Mesendoderm (in vitro differentiated cells): ENCODE measurements around the gene SLC13A3. TPM values are rescaled to one million over a fixed set of nuclear protein-coding genes. Genes with fewer than 3 reads are reported as not detected.

ENCODE experiments used
- DNase-seq: peaks from one replicate; pipeline ENCODE4 v3.0.0; 2013
- H2AK5ac ChIP-seq: 2 replicates; pipeline ENCODE4 v1.6.1; 2013; ENCODE audit warnings: low read length, inconsistent platforms
- H2BK120ac ChIP-seq: 2 replicates; pipeline ENCODE4 v1.6.1; 2013; ENCODE audit warnings: low read depth, mild to moderate bottlenecking, low read length, moderate library complexity, mixed read lengths
- H2BK15ac ChIP-seq: replicated peaks from 2 replicates; pipeline ENCODE4 v1.6.1; 2013; ENCODE audit warnings: low read depth, mild to moderate bottlenecking, moderate library complexity
- H2BK5ac ChIP-seq: 2 replicates; pipeline ENCODE4 v1.6.1; 2013; ENCODE audit warnings: low read length, inconsistent platforms
- H3K18ac ChIP-seq: 2 replicates; pipeline ENCODE4 v1.6.1; 2013; ENCODE audit warnings: mild to moderate bottlenecking, low read length, mixed read lengths
- H3K23ac ChIP-seq: one replicate; pipeline ENCODE4 v1.6.1; 2013; ENCODE audit warnings: low read length
- H3K27ac ChIP-seq: 2 replicates; pipeline ENCODE4 v1.5.1; 2013; ENCODE audit warnings: low read depth, mild to moderate bottlenecking, inconsistent platforms, low read length, moderate library complexity
- H3K27me3 ChIP-seq: 2 replicates; pipeline ENCODE4 v1.6.1; 2013; ENCODE audit warnings: low read length, control low read depth, mild to moderate bottlenecking, inconsistent platforms; ENCODE audit not compliant: insufficient read depth, poor library complexity
- H3K36me3 ChIP-seq: 2 replicates; pipeline ENCODE4 v1.6.1; 2013; ENCODE audit warnings: low read length, inconsistent platforms; ENCODE audit not compliant: control insufficient read depth, insufficient read depth
- H3K4ac ChIP-seq: one replicate; pipeline ENCODE4 v1.6.1; 2013; ENCODE audit warnings: low read depth, mild to moderate bottlenecking, low read length, moderate library complexity
- H3K4me1 ChIP-seq: 2 replicates; pipeline ENCODE4 v1.6.1; 2013; ENCODE audit warnings: low read depth, low read length, inconsistent platforms; ENCODE audit not compliant: control insufficient read depth
- H3K4me2 ChIP-seq: 2 replicates; pipeline ENCODE4 v1.6.1; 2013; ENCODE audit warnings: low read length
- H3K4me3 ChIP-seq: 2 replicates; pipeline ENCODE4 v1.5.1; 2013; ENCODE audit warnings: mild to moderate bottlenecking, low read length
- H3K56ac ChIP-seq: one replicate; pipeline ENCODE4 v1.6.1; 2013; ENCODE audit warnings: low read length
- H3K79me1 ChIP-seq: 2 replicates; pipeline ENCODE4 v1.6.1; 2013; ENCODE audit warnings: low read length, inconsistent platforms
- H3K79me2 ChIP-seq: 2 replicates; pipeline ENCODE4 v1.6.1; 2013; ENCODE audit warnings: mild to moderate bottlenecking, low read length; ENCODE audit not compliant: control insufficient read depth, insufficient read depth
- H3K9ac ChIP-seq: 2 replicates; pipeline ENCODE4 v1.6.1; 2013; ENCODE audit warnings: low read length, inconsistent platforms
- H4K5ac ChIP-seq: one replicate; pipeline ENCODE4 v1.6.1; 2013; ENCODE audit warnings: low read length
- H4K8ac ChIP-seq: one replicate; pipeline ENCODE4 v1.6.1; 2013; ENCODE audit warnings: low read depth, mild to moderate bottlenecking, control low read depth, low read length, moderate library complexity
- WGBS: extraction: QIAGEN DNeasy Blood & Tissue Kit; methylation state at CpG from one replicate; pipeline ENCODE4 v1.1.7; 2013; ENCODE audit warnings: low lambda C conversion rate, missing lambda C conversion rate; ENCODE audit not compliant: insufficient coverage; ENCODE audit errors: extremely low coverage; 5-methylcytosine and 5-hydroxymethylcytosine counted together
- polyA plus RNA-seq, 2 experiments: library from polyadenylated mRNA; stranded (reverse); fragments of 200-250 nt; gene quantifications; one replicate each; pipeline ENCODE4 v1.2.3, GENCODE V29; 2013

Gene SLC13A3, protein sequence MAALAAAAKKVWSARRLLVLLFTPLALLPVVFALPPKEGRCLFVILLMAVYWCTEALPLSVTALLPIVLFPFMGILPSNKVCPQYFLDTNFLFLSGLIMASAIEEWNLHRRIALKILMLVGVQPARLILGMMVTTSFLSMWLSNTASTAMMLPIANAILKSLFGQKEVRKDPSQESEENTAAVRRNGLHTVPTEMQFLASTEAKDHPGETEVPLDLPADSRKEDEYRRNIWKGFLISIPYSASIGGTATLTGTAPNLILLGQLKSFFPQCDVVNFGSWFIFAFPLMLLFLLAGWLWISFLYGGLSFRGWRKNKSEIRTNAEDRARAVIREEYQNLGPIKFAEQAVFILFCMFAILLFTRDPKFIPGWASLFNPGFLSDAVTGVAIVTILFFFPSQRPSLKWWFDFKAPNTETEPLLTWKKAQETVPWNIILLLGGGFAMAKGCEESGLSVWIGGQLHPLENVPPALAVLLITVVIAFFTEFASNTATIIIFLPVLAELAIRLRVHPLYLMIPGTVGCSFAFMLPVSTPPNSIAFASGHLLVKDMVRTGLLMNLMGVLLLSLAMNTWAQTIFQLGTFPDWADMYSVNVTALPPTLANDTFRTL
- polyA plus RNA-seq (2013, experiment 1 of 2): 7.0 TPM
- polyA plus RNA-seq (2013, experiment 2 of 2): 5.9 TPM

DNA sequence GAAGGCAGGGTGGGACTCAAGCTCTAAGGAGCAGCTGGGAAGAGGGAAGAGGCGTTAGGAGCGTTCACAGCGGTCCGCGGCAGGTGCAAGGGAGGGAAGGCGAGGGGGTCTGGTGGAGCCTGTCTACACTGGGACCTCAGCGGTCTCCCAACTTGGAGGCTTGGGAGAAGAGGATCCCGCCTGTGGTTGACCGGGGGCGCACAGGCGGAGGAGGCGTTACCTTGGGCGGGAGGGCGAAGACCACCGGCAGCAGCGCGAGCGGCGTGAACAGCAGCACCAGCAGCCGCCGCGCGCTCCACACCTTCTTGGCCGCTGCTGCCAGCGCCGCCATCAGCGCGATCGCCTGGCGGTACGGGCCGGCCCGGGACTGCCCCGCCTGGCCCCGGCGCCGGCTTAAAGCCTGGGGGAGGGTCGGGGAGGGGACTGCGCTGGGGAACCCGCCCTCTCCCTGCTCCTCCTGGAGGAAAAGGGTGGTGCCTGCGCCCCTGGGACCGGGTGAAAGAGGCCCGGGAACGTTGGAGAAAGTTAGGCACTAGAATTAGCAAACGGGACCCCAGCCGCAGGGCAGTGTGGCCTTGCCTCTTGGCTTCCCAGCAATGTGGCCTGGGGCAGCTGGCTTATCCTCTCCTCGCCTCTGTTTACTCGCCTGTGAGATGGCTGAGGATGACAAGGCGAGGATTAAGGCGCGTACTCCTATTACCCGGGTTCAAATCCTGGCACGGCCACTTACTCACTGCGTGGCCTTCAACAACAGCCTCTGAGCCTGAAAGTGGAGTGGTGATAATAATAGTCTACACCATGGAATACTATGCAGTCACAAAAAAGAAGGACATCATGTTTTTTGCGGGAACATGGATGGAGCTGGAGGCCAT is at the start of gene SLC13A3:
Gene SLC13A3, minus strand, starts transcription at position 369 of the 872 bp plus-strand sequence. Its CDS starts 38 bp downstream, at position 331.
- Histone ChIP-seq H3K9ac (no peak within 1 kb of the TSS), H3K4me2 (peak within 1 kb of the TSS; percentile 17), H3K4me1 (no peaks in the 10 kb centered on the region), H4K8ac (no peak within 1 kb of the TSS), H4K5ac (no peak within 1 kb of the TSS), H3K18ac (no peak within 1 kb of the TSS), H2BK120ac (no peak within 1 kb of the TSS), H3K27ac (no peak within 1 kb of the TSS), H2BK15ac (no peak within 1 kb of the TSS), H3K56ac (peak within 1 kb of the TSS; percentile 40), H3K79me2 (no peaks in the 10 kb centered on the region), H3K23ac (no peak within 1 kb of the TSS), H3K4ac (no peak within 1 kb of the TSS), H3K79me1 (no peaks in the 10 kb centered on the region), H2BK5ac (no peak within 1 kb of the TSS), H2AK5ac (no peak within 1 kb of the TSS), H3K4me3 (no peak within 1 kb of the TSS), H3K36me3 (no peaks in the 10 kb centered on the region), H3K27me3 (no peaks in the 10 kb centered on the region)
- DNase-seq: peak; percentile 64
- WGBS: no CpG with 5 or more reads among the region's 55 CpGs

DNA sequence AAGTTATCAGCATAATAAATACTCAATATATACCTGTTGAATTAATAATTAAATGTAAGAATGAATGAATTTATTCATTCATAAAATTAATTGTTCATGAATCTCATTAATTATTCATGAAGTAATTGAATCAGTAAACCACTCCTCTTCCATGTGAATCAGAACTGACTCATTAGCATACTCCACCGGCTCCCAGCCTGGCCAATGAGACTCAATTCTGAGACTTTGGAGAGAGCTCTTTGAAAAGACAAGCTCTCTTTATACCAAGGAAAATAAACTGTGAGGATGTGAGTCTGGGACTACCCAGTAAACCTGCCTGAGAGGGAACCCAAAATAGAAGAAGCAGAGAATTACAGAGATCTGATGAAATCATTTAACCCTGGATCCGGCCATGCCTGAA is 49.8 kb upstream of the SLC13A3 start:
- Histone ChIP-seq H3K27me3 (no peaks in the 10 kb centered on the region), H3K4ac (no peak overlapping the region), H3K27ac (no peak overlapping the region), H2BK120ac (no peak overlapping the region), H2AK5ac (no peak overlapping the region), H3K4me3 (no peak overlapping the region), H3K79me1 (no peaks in the 10 kb centered on the region), H3K4me1 (no peaks in the 10 kb centered on the region), H2BK5ac (no peak overlapping the region), H3K4me2 (no peak overlapping the region), H2BK15ac (no peak overlapping the region), H4K5ac (no peak overlapping the region), H3K56ac (no peak overlapping the region), H3K9ac (no peak overlapping the region), H4K8ac (no peak overlapping the region), H3K36me3 (no peaks in the 10 kb centered on the region), H3K18ac (no peak overlapping the region), H3K23ac (no peak overlapping the region), H3K79me2 (no peaks in the 10 kb centered on the region)
- WGBS: no CpG with 5 or more reads among the region's 2 CpGs
- DNase-seq: no peak

DNA sequence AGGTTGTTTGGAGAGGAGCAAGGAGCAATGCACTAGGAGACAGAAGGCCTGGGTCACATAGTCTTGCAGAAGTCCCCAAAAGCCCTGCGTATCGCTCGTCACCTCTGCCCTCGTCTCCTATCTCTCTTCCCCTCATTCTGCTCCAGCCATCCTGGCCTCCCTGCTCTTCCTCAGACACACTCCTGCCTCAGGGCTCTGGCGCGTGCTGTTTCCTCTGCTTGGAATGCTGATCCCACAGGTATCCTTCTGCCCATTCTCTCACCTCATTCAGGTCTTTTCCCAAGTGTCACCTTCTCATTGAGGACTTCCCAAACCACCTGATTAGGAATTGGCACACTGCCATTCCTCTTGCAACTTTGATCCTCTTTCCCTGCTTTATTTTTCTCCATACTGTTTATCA is 49.2 kb upstream of the SLC13A3 start:
- Histone ChIP-seq H3K4me2 (no peak overlapping the region), H2BK5ac (no peak overlapping the region), H2BK15ac (no peak overlapping the region), H2AK5ac (no peak overlapping the region), H3K79me1 (no peaks in the 10 kb centered on the region), H2BK120ac (no peak overlapping the region), H3K4me3 (no peak overlapping the region), H3K4me1 (no peaks in the 10 kb centered on the region), H3K4ac (no peak overlapping the region), H3K27ac (no peak overlapping the region), H3K56ac (no peak overlapping the region), H3K9ac (no peak overlapping the region), H4K5ac (no peak overlapping the region), H3K79me2 (no peaks in the 10 kb centered on the region), H3K36me3 (no peaks in the 10 kb centered on the region), H4K8ac (no peak overlapping the region), H3K23ac (no peak overlapping the region), H3K18ac (no peak overlapping the region), H3K27me3 (no peaks in the 10 kb centered on the region)
- no CpG with 5 or more reads among the region's 6 CpGs for WGBS
- no peak for DNase-seq

DNA sequence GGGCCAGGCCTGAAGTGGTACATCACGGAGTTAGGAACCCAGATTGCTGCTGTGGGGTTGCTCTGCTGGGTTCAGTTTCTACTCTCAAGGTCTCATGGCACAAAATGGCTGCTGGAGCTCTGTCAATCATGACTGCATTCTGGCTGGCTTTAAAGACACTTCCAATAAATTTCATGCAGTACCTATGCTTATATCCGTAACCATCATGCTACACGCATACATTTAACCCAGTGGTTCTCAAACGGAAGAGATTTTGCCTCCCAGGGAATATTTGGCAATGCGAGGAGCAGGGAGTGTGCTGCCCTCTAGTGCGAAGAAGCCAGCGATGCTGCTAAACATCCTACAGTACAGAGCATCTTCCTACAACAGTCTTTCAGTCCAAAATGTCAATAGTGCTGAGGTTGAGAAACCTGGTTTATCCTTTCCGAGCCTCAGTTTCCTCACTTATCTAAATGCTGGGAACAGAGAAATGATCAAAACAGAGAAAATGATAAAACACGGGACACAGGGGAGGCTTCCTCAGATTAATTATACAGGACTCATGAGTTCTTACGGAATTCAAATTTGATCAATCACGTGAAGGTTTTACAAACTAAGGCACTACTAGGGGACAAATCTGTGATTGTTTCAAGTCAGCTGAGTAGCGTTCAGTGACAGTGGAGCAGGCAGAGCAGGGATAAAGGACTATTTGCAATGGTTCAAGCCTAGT is 48.5 kb upstream of the SLC13A3 start:
- Histone ChIP-seq H4K8ac (no peak overlapping the region), H2AK5ac (no peak overlapping the region), H3K79me2 (no peaks in the 10 kb centered on the region), H3K9ac (no peak overlapping the region), H3K4me3 (no peak overlapping the region), H3K36me3 (no peaks in the 10 kb centered on the region), H4K5ac (no peak overlapping the region), H3K27me3 (no peaks in the 10 kb centered on the region), H3K79me1 (no peaks in the 10 kb centered on the region), H3K4ac (no peak overlapping the region), H3K56ac (no peak overlapping the region), H3K4me2 (no peak overlapping the region), H3K4me1 (no peaks in the 10 kb centered on the region), H3K18ac (no peak overlapping the region), H3K27ac (no peak overlapping the region), H2BK5ac (no peak overlapping the region), H3K23ac (no peak overlapping the region), H2BK120ac (no peak overlapping the region), H2BK15ac (no peak overlapping the region)
- WGBS: no CpG with 5 or more reads among the region's 12 CpGs
- DNase-seq: peak; percentile 64

DNA sequence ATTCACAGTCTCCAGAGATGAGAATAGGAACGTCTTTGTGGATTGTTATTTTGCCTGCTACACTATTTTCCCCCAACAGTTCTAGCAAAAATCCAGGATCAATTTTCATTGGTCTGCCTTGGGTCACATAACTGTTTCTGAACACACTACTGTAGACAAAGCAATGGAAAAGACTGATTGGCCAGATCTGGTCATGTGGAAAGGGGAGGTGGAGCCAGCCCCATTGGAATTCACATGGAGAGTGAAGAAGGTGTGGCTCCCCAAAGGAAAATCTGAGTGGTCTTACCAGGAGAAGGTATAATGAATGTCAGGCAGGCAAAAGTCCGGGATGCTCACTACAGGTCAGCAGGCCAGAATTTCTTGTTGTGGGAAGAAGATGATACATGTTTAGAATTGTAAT is 47.5 kb upstream of the SLC13A3 start:
- no peak overlapping the region for H3K4ac ChIP-seq
- H3K56ac ChIP-seq: no peak overlapping the region
- H2BK120ac ChIP-seq: no peak overlapping the region
- no peak overlapping the region for H4K5ac ChIP-seq
- peak; percentile 61 for DNase-seq
- H2BK5ac ChIP-seq: no peak overlapping the region
- no peak overlapping the region for H3K27ac ChIP-seq
- H3K23ac ChIP-seq: no peak overlapping the region
- no peak overlapping the region for H3K4me3 ChIP-seq
- H3K9ac ChIP-seq: no peak overlapping the region
- H3K18ac ChIP-seq: no peak overlapping the region
- H2BK15ac ChIP-seq: no peak overlapping the region
- H2AK5ac ChIP-seq: no peak overlapping the region
- no peaks in the 10 kb centered on the region for H3K36me3 ChIP-seq
- H3K4me1 ChIP-seq: no peaks in the 10 kb centered on the region
- H3K27me3 ChIP-seq: no peaks in the 10 kb centered on the region
- no peak overlapping the region for H4K8ac ChIP-seq
- WGBS: no CpG with 5 or more reads among the region's 2 CpGs
- H3K79me2 ChIP-seq: no peaks in the 10 kb centered on the region
- H3K4me2 ChIP-seq: no peak overlapping the region
- H3K79me1 ChIP-seq: no peaks in the 10 kb centered on the region
